Activated T-cell treated with anti-CD3 and anti-CD28 coated beads, Interleukin-2, amount 50 U/mL, for 1 hour (primary cell): ENCODE data around the gene TGFB1I1.
"Not testable (repeated sequence)": the region's sequence is repeated elsewhere in the genome, so short reads cannot be mapped to it uniquely, and the experiment has no call there.

Experiments
- DNase-seq: peaks from one replicate; pipeline ENCODE4 v3.0.0-alpha.2; 2020

The TGFB1I1 gene

GRCh38 chr16:31488468-31489297 is 16.7 kb downstream of the TGFB1I1 start:
- no peak for DNase-seq

- DNase-seq, result no peak
These were observed 17.3 kb downstream of the TGFB1I1 start for GRCh38 chr16:31489298-31489564.

- no peak for DNase-seq
These were observed 17.9 kb downstream of the TGFB1I1 start for GRCh38 chr16:31489616-31490584.

- DNase-seq, result no peak
These were observed 19.9 kb downstream of the TGFB1I1 start for GRCh38 chr16:31491778-31492418.

- DNase-seq, result no peak
These were observed 21.7 kb downstream of the TGFB1I1 start for GRCh38 chr16:31493506-31494125.

- DNase-seq, result no peak
These were observed 24.7 kb downstream of the TGFB1I1 start for GRCh38 chr16:31496670-31497069.

- no peak for DNase-seq
These were observed 26.5 kb downstream of the TGFB1I1 start for GRCh38 chr16:31498493-31498892.

GRCh38 chr16:31499928-31500327 is 28.0 kb downstream of the TGFB1I1 start:
- DNase-seq, result no peak

- DNase-seq, result no peak
These were observed 29.4 kb downstream of the TGFB1I1 start for GRCh38 chr16:31501226-31501965.

GRCh38 chr16:31501966-31502348 is 30.0 kb downstream of the TGFB1I1 start:
- no peak for DNase-seq

GRCh38 chr16:31502981-31503380 is 31.0 kb downstream of the TGFB1I1 start:
- no peak for DNase-seq

- not testable (repeated sequence) for DNase-seq
These were observed 31.6 kb downstream of the TGFB1I1 start for GRCh38 chr16:31503555-31503954.

- DNase-seq, result no peak
These were observed 32.2 kb downstream of the TGFB1I1 start for GRCh38 chr16:31504159-31504558.

GRCh38 chr16:31505483-31505882 is 33.5 kb downstream of the TGFB1I1 start:
- no peak for DNase-seq

GRCh38 chr16:31507617-31507928 is 35.6 kb downstream of the TGFB1I1 start:
- DNase-seq, result peak; percentile 48

GRCh38 chr16:31507929-31508705 is 36.2 kb downstream of the TGFB1I1 start, which contains the start of gene RUSF1:
TSS of gene RUSF1 (minus strand) at chr16:31508391. CDS start at chr16:31508373, 18 bp downstream.
- DNase-seq, result peak; percentile 80

- DNase-seq, result no peak
These were observed 36.8 kb downstream of the TGFB1I1 start for GRCh38 chr16:31508706-31509195.

- no peak for DNase-seq
These were observed 41.2 kb downstream of the TGFB1I1 start for GRCh38 chr16:31513126-31513525.

GRCh38 chr16:31513884-31514283 is 41.9 kb downstream of the TGFB1I1 start:
- DNase-seq, result no peak

GRCh38 chr16:31517800-31518402 is 45.9 kb downstream of the TGFB1I1 start:
- DNase-seq, result no peak
